Measurements from ENCODE around the gene UBAC2.

Gene UBAC2

DNA sequence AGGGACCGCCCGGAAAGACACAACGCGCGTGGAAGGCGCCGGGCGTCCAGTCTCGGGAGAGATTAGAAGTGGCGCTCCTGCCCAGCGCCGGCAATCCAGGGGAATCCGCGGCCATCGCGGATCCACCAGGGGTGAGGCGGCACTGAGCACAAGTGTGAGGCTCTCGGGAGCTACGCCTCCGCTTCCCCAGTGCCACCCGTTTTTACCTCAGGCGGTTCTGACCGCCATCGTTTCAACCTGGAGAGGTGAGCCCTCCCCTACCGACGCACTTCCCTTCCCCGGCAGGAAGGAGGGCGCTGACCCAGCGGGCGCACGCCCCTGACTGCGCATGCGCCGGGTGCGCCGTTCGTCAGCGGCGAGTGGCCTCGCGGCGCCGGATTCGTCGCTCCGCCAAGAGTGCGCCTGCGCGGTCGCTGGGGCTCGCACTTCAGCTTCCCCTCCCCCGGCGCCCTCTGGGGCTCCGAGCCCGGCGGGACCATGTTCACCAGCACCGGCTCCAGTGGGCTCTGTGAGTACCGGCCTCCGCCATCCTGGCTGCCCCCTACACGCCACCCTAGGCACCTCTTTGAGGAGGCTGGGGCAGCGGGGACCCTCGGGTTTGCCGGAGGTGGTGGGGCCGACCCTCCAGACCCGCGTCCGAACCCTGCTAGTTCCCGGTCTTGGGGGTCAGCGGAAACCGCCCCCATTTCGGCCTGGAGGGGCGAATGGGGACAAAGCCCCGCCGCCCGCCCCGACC lies at the start of gene UBAC2:
UBAC2 (plus strand) TSS at position 423 of the 736 bp plus-strand sequence; CDS start at position 478, 55 bp downstream.
- peaks cover 46% of the 10 kb centered on the region for H3K79me2 ChIP-seq (ENCODE audit: control insufficient read depth, insufficient read depth, low read length, unreplicated experiment)
- peak within 1 kb of the TSS; percentile 83 for H2AFZ ChIP-seq (ENCODE audit: low read length, unreplicated experiment)
- H3K4me3 ChIP-seq (ENCODE audit: low read depth, low read length): peak within 1 kb of the TSS; percentile 78
- H3K36me3 ChIP-seq (ENCODE audit: insufficient read depth, low read length): no peaks in the 10 kb centered on the region
- peaks cover 17% of the 10 kb centered on the region for H3K4me1 ChIP-seq (ENCODE audit: control insufficient read depth, insufficient read depth, low read length, unreplicated experiment)
- no peaks in the 10 kb centered on the region for H3K27me3 ChIP-seq (ENCODE audit: insufficient read depth, low read length)
- H3K27ac ChIP-seq (ENCODE audit: low read depth, low read length): peak within 1 kb of the TSS; percentile 78

GRCh38 chr13:99151516-99151915 lies 49.1 kb upstream of the UBAC2 start:
- H3K79me2 ChIP-seq (ENCODE audit: control insufficient read depth, insufficient read depth, low read length, unreplicated experiment): no peaks in the 10 kb centered on the region
- peak overlapping the region; percentile 70 for H3K27ac ChIP-seq (ENCODE audit: low read depth, low read length)
- H2AFZ ChIP-seq (ENCODE audit: low read length, unreplicated experiment): no peak overlapping the region
- no peaks in the 10 kb centered on the region for H3K27me3 ChIP-seq (ENCODE audit: insufficient read depth, low read length)
- H3K4me1 ChIP-seq (ENCODE audit: control insufficient read depth, insufficient read depth, low read length, unreplicated experiment): peaks cover 20% of the 10 kb centered on the region
- no peaks in the 10 kb centered on the region for H3K36me3 ChIP-seq (ENCODE audit: insufficient read depth, low read length)
- no peak overlapping the region for H3K4me3 ChIP-seq (ENCODE audit: low read depth, low read length)

DNA sequence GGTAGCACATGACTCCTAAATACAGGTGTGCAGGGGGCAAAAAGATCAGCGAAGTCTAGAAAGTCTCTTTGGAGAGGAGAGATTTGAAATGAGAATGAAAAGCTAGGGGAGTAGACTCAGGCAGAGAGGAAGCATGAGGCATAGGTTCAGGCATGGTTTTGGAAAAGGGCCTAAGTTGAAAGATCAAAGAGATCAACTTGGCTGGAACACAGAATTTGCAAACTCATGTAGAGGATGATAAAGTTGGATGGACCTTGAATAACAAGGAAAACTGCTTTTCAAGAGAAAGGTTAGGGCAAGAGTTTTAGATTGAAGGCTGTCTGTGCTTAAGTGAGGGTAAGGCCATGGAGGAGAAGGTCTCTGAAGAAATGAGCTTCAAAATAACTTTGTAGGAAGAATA lies 47.4 kb upstream of the UBAC2 start:
- H3K4me3 ChIP-seq (ENCODE audit: low read depth, low read length): no peak overlapping the region

GRCh38 chr13:99154064-99154463 lies 46.6 kb upstream of the UBAC2 start:
- no peak overlapping the region for H2AFZ ChIP-seq (ENCODE audit: low read length, unreplicated experiment)
- no peak overlapping the region for H3K4me3 ChIP-seq (ENCODE audit: low read depth, low read length)
- no peaks in the 10 kb centered on the region for H3K36me3 ChIP-seq (ENCODE audit: insufficient read depth, low read length)
- H3K79me2 ChIP-seq (ENCODE audit: control insufficient read depth, insufficient read depth, low read length, unreplicated experiment): no peaks in the 10 kb centered on the region
- H3K27ac ChIP-seq (ENCODE audit: low read depth, low read length): no peak overlapping the region
- H3K4me1 ChIP-seq (ENCODE audit: control insufficient read depth, insufficient read depth, low read length, unreplicated experiment): peaks cover 20% of the 10 kb centered on the region
- H3K27me3 ChIP-seq (ENCODE audit: insufficient read depth, low read length): no peaks in the 10 kb centered on the region

More for the DNA sequence above, 47.4 kb upstream of the UBAC2 start:
- Histone ChIP-seq H3K27me3 (ENCODE audit: insufficient read depth, low read length) (no peaks in the 10 kb centered on the region), H2AFZ (ENCODE audit: low read length, unreplicated experiment) (no peak overlapping the region), H3K36me3 (ENCODE audit: insufficient read depth, low read length) (no peaks in the 10 kb centered on the region), H3K4me1 (ENCODE audit: control insufficient read depth, insufficient read depth, low read length, unreplicated experiment) (peaks cover 20% of the 10 kb centered on the region), H3K79me2 (ENCODE audit: control insufficient read depth, insufficient read depth, low read length, unreplicated experiment) (no peaks in the 10 kb centered on the region), H3K27ac (ENCODE audit: low read depth, low read length) (no peak overlapping the region)

- H3K79me2 ChIP-seq (ENCODE audit: control insufficient read depth, insufficient read depth, low read length, unreplicated experiment): no peaks in the 10 kb centered on the region
- H3K27ac ChIP-seq (ENCODE audit: low read depth, low read length): no peak overlapping the region
- peaks cover 15% of the 10 kb centered on the region for H3K4me1 ChIP-seq (ENCODE audit: control insufficient read depth, insufficient read depth, low read length, unreplicated experiment)
- H3K36me3 ChIP-seq (ENCODE audit: insufficient read depth, low read length): no peaks in the 10 kb centered on the region
- no peak overlapping the region for H3K4me3 ChIP-seq (ENCODE audit: low read depth, low read length)
- peaks cover 11% of the 10 kb centered on the region; the same call in 1 of the 2 replicates for H3K27me3 ChIP-seq (ENCODE audit: insufficient read depth, low read length)
- no peak overlapping the region for H2AFZ ChIP-seq (ENCODE audit: low read length, unreplicated experiment)
Measured at GRCh38 chr13:99155821-99156220, 44.8 kb upstream of the UBAC2 start.

DNA sequence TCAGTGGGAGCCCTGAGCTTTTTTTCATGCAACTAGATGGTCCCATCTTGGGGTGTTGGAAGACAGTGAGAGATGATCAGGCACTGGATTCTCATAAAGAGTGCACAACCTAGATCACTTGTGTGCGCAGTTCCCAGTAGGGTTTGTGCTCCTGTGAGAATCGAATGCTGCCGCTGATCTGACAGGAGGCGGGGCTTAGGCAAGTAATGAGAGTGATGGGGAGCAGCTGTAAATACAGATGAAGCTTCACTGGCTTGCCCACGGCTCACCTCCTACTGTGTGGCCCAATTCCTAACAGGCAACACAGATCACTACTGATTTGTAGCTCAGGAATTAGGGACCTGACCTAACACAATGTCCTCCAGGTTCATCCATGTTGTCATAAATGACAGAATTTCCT lies 43.6 kb upstream of the UBAC2 start:
- H3K79me2 ChIP-seq (ENCODE audit: control insufficient read depth, insufficient read depth, low read length, unreplicated experiment): no peaks in the 10 kb centered on the region

DNA sequence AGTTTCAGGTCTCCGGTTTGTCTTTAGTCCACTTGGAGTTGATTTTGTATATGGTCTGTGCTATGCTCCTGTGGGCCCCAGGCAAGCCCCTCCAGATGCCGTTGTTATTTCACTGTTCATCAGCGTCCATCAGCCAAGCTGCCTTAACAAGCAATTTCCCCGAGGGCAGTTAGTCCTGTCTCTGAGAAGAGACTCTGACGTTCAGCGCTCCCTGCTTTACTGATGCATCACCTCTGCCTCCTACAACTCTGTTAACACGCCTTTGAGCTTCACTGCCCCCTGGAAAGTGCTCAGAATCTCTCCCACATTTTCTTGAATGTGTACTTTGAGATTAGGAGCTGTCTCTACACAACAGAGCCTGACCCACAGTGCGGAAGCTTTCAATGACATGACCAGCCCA lies 41.8 kb upstream of the UBAC2 start:
- Histone ChIP-seq H3K4me3 (ENCODE audit: low read depth, low read length) (no peak overlapping the region), H3K79me2 (ENCODE audit: control insufficient read depth, insufficient read depth, low read length, unreplicated experiment) (no peaks in the 10 kb centered on the region), H2AFZ (ENCODE audit: low read length, unreplicated experiment) (no peak overlapping the region), H3K36me3 (ENCODE audit: insufficient read depth, low read length) (no peaks in the 10 kb centered on the region), H3K4me1 (ENCODE audit: control insufficient read depth, insufficient read depth, low read length, unreplicated experiment) (no peaks in the 10 kb centered on the region), H3K27me3 (ENCODE audit: insufficient read depth, low read length) (peaks cover 11% of the 10 kb centered on the region; the same call in 1 of the 2 replicates), H3K27ac (ENCODE audit: low read depth, low read length) (no peak overlapping the region)

More for the DNA sequence above, 43.6 kb upstream of the UBAC2 start:
- no peak overlapping the region for H2AFZ ChIP-seq (ENCODE audit: low read length, unreplicated experiment)
- H3K4me1 ChIP-seq (ENCODE audit: control insufficient read depth, insufficient read depth, low read length, unreplicated experiment): peaks cover 4% of the 10 kb centered on the region
- no peak overlapping the region for H3K4me3 ChIP-seq (ENCODE audit: low read depth, low read length)
- H3K27ac ChIP-seq (ENCODE audit: low read depth, low read length): no peak overlapping the region
- H3K27me3 ChIP-seq (ENCODE audit: insufficient read depth, low read length): peaks cover 11% of the 10 kb centered on the region; the same call in 1 of the 2 replicates
- no peaks in the 10 kb centered on the region for H3K36me3 ChIP-seq (ENCODE audit: insufficient read depth, low read length)

DNA sequence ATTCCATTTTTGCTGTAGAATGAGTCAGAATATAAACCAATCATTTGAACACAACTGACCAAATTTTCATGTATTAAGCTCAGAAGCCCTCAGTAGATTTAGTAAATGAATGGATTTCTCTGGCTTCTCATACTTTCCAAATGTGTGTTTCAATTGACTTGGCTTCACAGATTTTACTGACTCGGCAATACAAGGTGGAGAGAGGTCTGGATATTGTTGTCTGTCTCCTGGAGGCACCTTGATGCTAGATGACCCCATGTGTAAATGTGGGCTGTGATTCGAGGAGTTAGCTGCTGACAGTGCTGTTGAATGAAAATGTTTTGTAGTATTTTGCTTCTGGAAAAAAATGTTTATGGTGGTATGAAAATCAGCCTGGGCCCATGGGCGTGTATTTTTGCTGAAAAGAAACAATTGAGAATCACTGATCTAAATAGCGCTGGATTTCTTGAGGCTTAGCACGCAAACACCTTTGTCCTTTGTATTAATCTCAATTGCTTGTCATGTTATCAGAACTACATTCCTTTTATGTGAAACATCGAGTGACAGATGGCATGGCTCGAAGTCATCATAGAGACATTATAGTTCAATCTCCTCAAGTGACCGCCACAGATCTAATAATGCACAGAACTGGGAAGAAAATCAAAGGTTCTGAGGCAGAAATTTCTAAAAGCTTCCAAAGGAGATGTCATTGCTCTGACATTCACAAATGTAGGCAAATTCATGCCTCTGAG lies 41.2 kb upstream of the UBAC2 start:
- H3K27ac ChIP-seq (ENCODE audit: low read depth, low read length): no peak overlapping the region
- no peak overlapping the region for H2AFZ ChIP-seq (ENCODE audit: low read length, unreplicated experiment)

DNA sequence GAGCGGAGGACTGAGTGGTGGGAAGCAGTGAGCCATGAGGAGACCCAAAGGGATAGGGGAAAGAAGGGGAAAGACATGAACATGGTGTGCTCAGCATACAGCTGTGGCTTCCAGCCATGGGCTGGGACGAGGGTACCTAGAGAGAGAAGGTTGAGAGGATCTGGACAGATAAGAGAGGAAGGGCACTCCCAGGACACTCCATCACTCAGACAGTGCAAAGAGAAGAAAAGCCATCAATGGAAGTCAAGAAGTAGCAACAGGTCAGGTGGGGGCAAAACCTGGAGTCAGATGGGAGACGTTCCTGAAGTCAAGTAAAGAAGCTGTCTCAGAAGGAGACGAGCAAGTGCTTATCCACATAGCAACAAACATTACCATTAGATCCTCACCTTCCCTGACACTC lies 40.2 kb upstream of the UBAC2 start:
- H3K4me1 ChIP-seq (ENCODE audit: control insufficient read depth, insufficient read depth, low read length, unreplicated experiment): no peaks in the 10 kb centered on the region
- no peak overlapping the region for H3K4me3 ChIP-seq (ENCODE audit: low read depth, low read length)
- H2AFZ ChIP-seq (ENCODE audit: low read length, unreplicated experiment): no peak overlapping the region
- H3K27ac ChIP-seq (ENCODE audit: low read depth, low read length): no peak overlapping the region
- peaks cover 11% of the 10 kb centered on the region; the same call in 1 of the 2 replicates for H3K27me3 ChIP-seq (ENCODE audit: insufficient read depth, low read length)
- H3K79me2 ChIP-seq (ENCODE audit: control insufficient read depth, insufficient read depth, low read length, unreplicated experiment): no peaks in the 10 kb centered on the region
- no peaks in the 10 kb centered on the region for H3K36me3 ChIP-seq (ENCODE audit: insufficient read depth, low read length)

More for the DNA sequence above, 41.2 kb upstream of the UBAC2 start:
- Histone ChIP-seq H3K27me3 (ENCODE audit: insufficient read depth, low read length) (peaks cover 11% of the 10 kb centered on the region; the same call in 1 of the 2 replicates), H3K36me3 (ENCODE audit: insufficient read depth, low read length) (no peaks in the 10 kb centered on the region), H3K4me1 (ENCODE audit: control insufficient read depth, insufficient read depth, low read length, unreplicated experiment) (no peaks in the 10 kb centered on the region), H3K79me2 (ENCODE audit: control insufficient read depth, insufficient read depth, low read length, unreplicated experiment) (no peaks in the 10 kb centered on the region), H3K4me3 (ENCODE audit: low read depth, low read length) (no peak overlapping the region)

DNA sequence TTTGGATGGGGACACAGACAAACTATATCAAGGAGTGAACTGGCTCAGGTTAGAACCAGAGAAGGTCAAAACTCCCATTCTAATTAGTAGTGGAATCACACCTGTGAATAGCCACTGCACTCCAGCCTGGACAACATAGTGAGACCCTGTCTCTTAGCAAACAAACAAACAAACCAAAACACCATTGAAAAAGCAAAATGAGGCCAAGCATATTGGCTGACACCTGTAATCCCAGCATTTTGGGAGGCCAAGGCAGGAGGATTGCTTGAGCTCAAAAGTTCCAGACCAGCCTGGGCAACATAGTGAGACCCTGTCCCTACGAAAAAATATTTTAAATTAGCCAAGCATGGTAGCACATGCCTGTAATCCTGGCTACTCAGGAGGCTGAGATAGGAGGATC lies 39.1 kb upstream of the UBAC2 start:
- Histone ChIP-seq H3K4me1 (ENCODE audit: control insufficient read depth, insufficient read depth, low read length, unreplicated experiment) (no peaks in the 10 kb centered on the region), H3K27ac (ENCODE audit: low read depth, low read length) (no peak overlapping the region), H3K36me3 (ENCODE audit: insufficient read depth, low read length) (no peaks in the 10 kb centered on the region), H2AFZ (ENCODE audit: low read length, unreplicated experiment) (no peak overlapping the region), H3K79me2 (ENCODE audit: control insufficient read depth, insufficient read depth, low read length, unreplicated experiment) (no peaks in the 10 kb centered on the region), H3K27me3 (ENCODE audit: insufficient read depth, low read length) (peaks cover 11% of the 10 kb centered on the region; the same call in 1 of the 2 replicates), H3K4me3 (ENCODE audit: low read depth, low read length) (no peak overlapping the region)
